HepG2 (cell line): ENCODE measurements around the gene HOXA5. TPM values are rescaled to one million over a fixed set of nuclear protein-coding genes. Genes with fewer than 3 reads are reported as not detected.

Source experiments
- BCL6 ChIP-seq: IDR thresholded peaks from 2 replicates; pipeline ENCODE4 v1.6.1; 2016; ENCODE audit warnings: missing genetic modification reagents, missing compliant biosample characterization
- CTCF ChIP-seq: sonication (generic); formaldehyde crosslinking; IDR thresholded peaks from 2 replicates; pipeline ENCODE4 v1.5.0; 2020; ENCODE audit warnings: mild to moderate bottlenecking, missing genetic modification reagents, moderate library complexity
- EP300 ChIP-seq, 3 experiments: sonication (generic) in 1 of 3; formaldehyde crosslinking in 1 of 3; IDR thresholded peaks; 2 replicates each; pipeline versions ENCODE4 v1.5.1 to v1.6.1; 2011 to 2020; ENCODE audit warnings: low read depth in 2 of 3, low read length in 2 of 3, borderline replicate concordance in 1 of 3, improper control_type of control experiment in 1 of 3, mild to moderate bottlenecking in 1 of 3, missing genetic modification reagents in 1 of 3, moderate library complexity in 1 of 3
- HDAC2 ChIP-seq: sonication (generic); formaldehyde crosslinking; IDR thresholded peaks from 2 replicates; pipeline ENCODE4 v1.4.0; 2020; ENCODE audit warnings: missing genetic modification reagents
- HHEX ChIP-seq: IDR thresholded peaks from 2 replicates; pipeline ENCODE4 v1.6.1; 2016; ENCODE audit warnings: control low read depth
- HIVEP1 ChIP-seq: sonication (generic); formaldehyde crosslinking; IDR thresholded peaks from 2 replicates; pipeline ENCODE4 v1.4.0; 2020; ENCODE audit warnings: mild to moderate bottlenecking, missing genetic modification reagents
- MBD4 ChIP-seq: IDR thresholded peaks from 2 replicates; pipeline ENCODE4 v1.6.1; 2012; ENCODE audit warnings: low read length, inconsistent platforms, borderline replicate concordance
- NCOR1 ChIP-seq: fragments of 200-600 bp; sonication (generic); IDR thresholded peaks from 2 replicates; pipeline ENCODE4 v1.7.0; 2017; ENCODE audit warnings: antibody characterized with exemption, low read length, borderline replicate concordance
- PAXIP1 ChIP-seq: sonication (generic); formaldehyde crosslinking; conservative IDR thresholded peaks from 2 replicates; pipeline ENCODE4 v1.4.0; 2020; ENCODE audit warnings: mild to moderate bottlenecking, missing genetic modification reagents, moderate library complexity
- RARA ChIP-seq: IDR thresholded peaks from 2 replicates; pipeline ENCODE4 v1.6.1; 2016; ENCODE audit warnings: missing genetic modification reagents, missing compliant biosample characterization
- RXRA ChIP-seq: sonication (generic); formaldehyde crosslinking; IDR thresholded peaks from 2 replicates; pipeline ENCODE4 v1.5.1; 2020; ENCODE audit warnings: missing genetic modification reagents
- RXRB ChIP-seq: IDR thresholded peaks from 2 replicates; pipeline ENCODE4 v1.6.1; 2016; ENCODE audit warnings: borderline replicate concordance, missing genetic modification reagents, missing compliant biosample characterization
- SKIL ChIP-seq: sonication (generic); formaldehyde crosslinking; IDR thresholded peaks from 2 replicates; pipeline ENCODE4 v1.8.0; 2022; ENCODE audit warnings: missing genetic modification reagents, mild to moderate bottlenecking, moderate library complexity, borderline replicate concordance
- SMAD1 ChIP-seq: sonication (generic); formaldehyde crosslinking; IDR thresholded peaks from 2 replicates; pipeline ENCODE4 v1.4.0; 2020; ENCODE audit warnings: missing genetic modification reagents, low read depth, mild to moderate bottlenecking, borderline replicate concordance
- ZNF3 ChIP-seq: IDR thresholded peaks from 2 replicates; pipeline ENCODE4 v1.7.0; 2017; ENCODE audit warnings: inconsistent platforms
- ZNF609 ChIP-seq: sonication (generic); formaldehyde crosslinking; IDR thresholded peaks from 2 replicates; pipeline ENCODE4 v1.4.0; 2020; ENCODE audit warnings: mild to moderate bottlenecking, missing genetic modification reagents, borderline replicate concordance
- ZNF7 ChIP-seq: IDR thresholded peaks from 2 replicates; pipeline ENCODE4 v1.6.1; 2016; ENCODE audit warnings: missing biosample characterization, missing genetic modification reagents
- polyA plus RNA-seq, 8 experiments: library from polyadenylated mRNA; depleted of rRNA in 3 of 8; stranded (reverse) in 7 of 8; unstranded in 1 of 8; fragments of >200 nt; fragmentation: Illumina TruSeq in 4 of 8; extraction: Trizol in 4 of 8; gene quantifications; 2 replicates each; pipeline versions ENCODE4 v1.2.1 to v1.2.3, GENCODE V29; 2011 to 2016; ENCODE audit warnings: low read depth in 4 of 8, missing spikeins in 1 of 8, mixed read lengths in 1 of 8; ENCODE audit not compliant: insufficient read depth in 1 of 8
- total RNA-seq, 5 experiments: library from RNA; depleted of rRNA; stranded (reverse); fragments of >200 nt; fragmentation: Illumina TruSeq; extraction: Trizol; gene quantifications; 2 replicates each; pipeline ENCODE4 v1.2.3, GENCODE V29; 2016; ENCODE audit warnings: low read depth in 1 of 5

Gene HOXA5
- total and polyA plus RNA-seq, 2 of the 13 experiments (the other 11 are each of a cell fraction or from before 2014, with no cell fraction given) = 3.2 to 3.6 TPM

GRCh38 chr7:27091105-27091504 lies 52.4 kb downstream of the HOXA5 start (continued):
- TF ChIP-seq CTCF = no peak
- TF ChIP-seq ZNF3 = no peak
- TF ChIP-seq SKIL (CRISPR knock-in tag) = peak; percentile 45; the same call in 1 of the 2 replicates
- no peak for TF ChIP-seq SMAD1
- no peak for TF ChIP-seq ZNF7 (CRISPR knock-in tag)
- TF ChIP-seq RXRB (CRISPR knock-in tag) = peak; percentile 70
- TF ChIP-seq HDAC2 (CRISPR knock-in tag) = no peak
- peak in 1 of 2 experiments; percentile 38; a peak in 1 of 4 replicates for TF ChIP-seq EP300 (IDR thresholded peaks at IDR 0.05; ENCODE audit: low read depth in 2 of 2, low read length in 2 of 2)
- no peak for TF ChIP-seq EP300 (CRISPR knock-in tag; IDR thresholded peaks at IDR 0.05; ENCODE audit: borderline replicate concordance)
- no peak for TF ChIP-seq HIVEP1
- TF ChIP-seq PAXIP1 (CRISPR knock-in tag) = no peak
- TF ChIP-seq HHEX (CRISPR knock-in tag) = peak; percentile 93
- peak; percentile 35; the same call in 1 of the 2 replicates for TF ChIP-seq NCOR1
- TF ChIP-seq BCL6 (CRISPR knock-in tag) = peak; percentile 61; the same call in 1 of the 2 replicates
- peak; percentile 98 for TF ChIP-seq RARA
- TF ChIP-seq RXRA (CRISPR knock-in tag) = peak; percentile 40; the same call in 1 of the 2 replicates
- peak; percentile 50; the same call in 1 of the 2 replicates for TF ChIP-seq MBD4
- TF ChIP-seq ZNF609 (CRISPR knock-in tag) = peak; percentile 78; the same call in 1 of the 2 replicates
